Neutrophil (primary cell): ENCODE results near the gene TTC39C.

Source experiments
- H3K27ac ChIP-seq: fragments of 200-600 bp; sonication (generic); 2 replicates; pipeline ENCODE4 v1.5.1; 2016; ENCODE audit warnings: mild to moderate bottlenecking, moderate library complexity
- H3K27me3 ChIP-seq: fragments of 200-600 bp; sonication (generic); 2 replicates; pipeline ENCODE4 v1.6.0; 2016; ENCODE audit warnings: mild to moderate bottlenecking
- H3K36me3 ChIP-seq: fragments of 200-600 bp; sonication (generic); 2 replicates; pipeline ENCODE4 v1.5.1; 2017
- H3K4me1 ChIP-seq, 2 experiments: fragments of 200-600 bp in 1 of 2; sonication (generic) in 1 of 2; 1 replicate in 1 of 2; 2 replicates in 1 of 2; pipeline versions ENCODE4 v1.5.1 to v1.6.1; 2013 to 2016; ENCODE audit warnings: low read depth in 1 of 2, low read length in 1 of 2, mild to moderate bottlenecking in 1 of 2, moderate library complexity in 1 of 2; ENCODE audit not compliant: control insufficient read depth in 1 of 2, insufficient read depth in 1 of 2
- H3K4me3 ChIP-seq, 2 experiments: fragments of 200-600 bp in 1 of 2; sonication (generic) in 1 of 2; 1 replicate in 1 of 2; 2 replicates in 1 of 2; pipeline ENCODE4 v1.5.1; 2013 to 2016; ENCODE audit warnings: low read depth in 1 of 2, low read length in 1 of 2, mild to moderate bottlenecking in 1 of 2, moderate library complexity in 1 of 2
- H3K9me3 ChIP-seq: fragments of 200-600 bp; sonication (generic); 2 replicates; pipeline ENCODE4 v1.5.1; 2016
- CTCF ChIP-seq: fragments of 200-600 bp; sonication (generic); IDR thresholded peaks from 2 replicates; pipeline ENCODE4 v1.5.1; 2016; ENCODE audit warnings: antibody characterized with exemption

The TTC39C gene

GRCh38 chr18:24176727-24177416 is 162.3 kb downstream of the TTC39C start:
- Histone ChIP-seq H3K9me3 (no peaks in the 10 kb centered on the region), H3K27ac (no peak overlapping the region), H3K4me1 (no peaks in the 10 kb centered on the region), H3K36me3 (peaks cover 48% of the 10 kb centered on the region), H3K4me3 (no peak overlapping the region), H3K27me3 (no peaks in the 10 kb centered on the region)
- TF ChIP-seq CTCF = no peak

- H3K4me1 ChIP-seq = no peaks in the 10 kb centered on the region
- H3K9me3 ChIP-seq = no peaks in the 10 kb centered on the region
- no peak for TF ChIP-seq CTCF
- no peak overlapping the region for H3K4me3 ChIP-seq
- H3K36me3 ChIP-seq = peaks cover 51% of the 10 kb centered on the region
- no peaks in the 10 kb centered on the region for H3K27me3 ChIP-seq
- H3K27ac ChIP-seq = no peak overlapping the region
These were observed 163.1 kb downstream of the TTC39C start for GRCh38 chr18:24177499-24178133.

GRCh38 chr18:24180048-24180447 is 165.5 kb downstream of the TTC39C start:
- no peaks in the 10 kb centered on the region for H3K9me3 ChIP-seq
- H3K27me3 ChIP-seq = no peaks in the 10 kb centered on the region
- H3K36me3 ChIP-seq = peaks cover 41% of the 10 kb centered on the region
- TF ChIP-seq CTCF = no peak
- H3K4me1 ChIP-seq = no peaks in the 10 kb centered on the region
- H3K27ac ChIP-seq = no peak overlapping the region
- no peak overlapping the region for H3K4me3 ChIP-seq

GRCh38 chr18:24181806-24182205 is 167.3 kb downstream of the TTC39C start:
- H3K9me3 ChIP-seq = no peaks in the 10 kb centered on the region
- no peaks in the 10 kb centered on the region for H3K27me3 ChIP-seq
- H3K4me3 ChIP-seq = no peak overlapping the region
- H3K4me1 ChIP-seq = peaks cover 0 to under 1% of the 10 kb centered on the region in 2 experiments
- no peak overlapping the region for H3K27ac ChIP-seq
- peaks cover 47% of the 10 kb centered on the region for H3K36me3 ChIP-seq
- no peak for TF ChIP-seq CTCF
